ENCODE results near the gene NEK10. TPM values are rescaled to one million over a fixed set of nuclear protein-coding genes. Genes with fewer than 3 reads are reported as not detected.

The NEK10 gene
- total RNA-seq, 1 donor from 2014 or later, result 1.4 TPM

DNA sequence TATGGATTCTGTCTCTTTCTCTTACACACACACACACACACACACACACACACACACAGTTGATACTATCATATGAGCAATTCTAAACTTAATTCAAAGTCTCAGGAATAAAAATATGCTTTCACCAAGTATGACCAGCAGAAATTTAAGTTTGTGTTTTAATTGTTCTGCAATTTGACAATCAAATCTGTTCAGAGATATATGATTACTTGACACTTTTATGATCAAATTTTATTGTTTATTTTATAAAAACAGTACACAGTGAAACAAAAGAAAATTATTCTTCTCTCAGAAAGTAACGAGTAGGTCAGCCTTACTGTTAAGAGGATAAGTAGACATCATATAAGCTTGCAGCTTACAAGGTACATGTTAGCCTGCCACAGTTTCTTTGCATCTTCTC lies 114.3 kb downstream of the NEK10 start:
- intact Hi-C loops (cut with micrococcal nuclease), result loop anchor here (1.0 kb wide), 1 partner anchor 121 kb away; no protein-coding TSS in a partner anchor

DNA sequence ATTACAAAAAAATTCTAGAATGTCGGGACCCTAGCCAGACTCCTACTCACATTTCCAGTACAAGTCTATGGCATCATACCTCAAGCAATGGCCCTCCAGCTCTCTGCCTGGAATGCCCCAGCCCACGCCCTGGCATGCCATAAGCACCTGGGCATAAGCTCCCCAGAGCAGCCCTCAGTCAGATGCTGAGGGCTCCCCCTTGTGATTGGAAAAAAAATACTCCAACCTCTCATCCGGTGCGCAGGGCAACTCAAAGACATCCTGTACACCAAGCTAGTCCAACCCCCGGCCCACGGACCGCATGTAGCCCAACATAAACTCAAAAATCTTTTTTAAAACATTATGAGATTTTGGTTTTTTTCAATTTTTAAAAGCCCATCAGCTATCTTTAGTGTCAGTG lies 115.4 kb downstream of the NEK10 start:
- intact Hi-C loops (cut with micrococcal nuclease), result loop anchor here (1.0 kb wide), 1 partner anchor 120 kb away; no protein-coding TSS in a partner anchor

DNA sequence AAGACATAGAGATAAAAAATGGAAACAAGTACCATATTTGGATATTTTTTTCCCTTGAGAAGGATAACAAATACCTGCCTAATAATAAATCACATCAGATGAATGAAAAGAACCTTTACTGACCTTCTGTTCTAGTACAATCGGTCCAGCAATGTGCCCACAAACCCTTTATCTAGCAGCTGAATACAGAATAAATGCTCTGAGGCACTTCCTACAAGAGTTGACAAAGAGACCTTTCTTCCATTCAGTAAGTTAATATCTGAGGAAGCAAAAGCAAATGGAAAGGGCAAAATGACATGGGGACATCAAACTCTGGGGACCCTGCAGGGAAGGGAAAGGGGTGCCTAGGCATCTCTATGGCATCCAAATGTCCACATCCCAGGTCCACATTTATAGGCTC lies 115.8 kb downstream of the NEK10 start:
- intact Hi-C loops (cut with micrococcal nuclease), result no loop called here

DNA sequence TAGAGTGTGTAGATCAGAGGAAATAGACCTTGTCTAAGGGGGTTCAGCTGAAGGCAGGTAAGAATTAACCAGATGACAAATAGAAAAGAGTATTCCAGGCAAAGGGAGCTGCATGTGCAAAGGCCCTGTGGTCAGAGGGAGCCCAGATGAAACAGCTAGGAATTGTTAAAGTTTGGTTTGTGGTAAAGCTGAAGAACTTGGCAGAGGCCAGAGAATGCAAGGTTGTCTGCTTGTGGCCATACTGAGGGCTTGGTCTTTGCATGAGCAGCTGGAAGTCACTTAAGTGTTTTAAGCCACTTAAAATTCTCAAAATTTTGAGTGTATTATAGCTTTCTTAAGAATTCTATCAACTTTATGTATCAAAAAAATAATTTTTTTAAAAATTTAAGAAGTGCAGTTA lies 116.5 kb downstream of the NEK10 start:
- intact Hi-C loops (cut with micrococcal nuclease), result no loop called here

DNA sequence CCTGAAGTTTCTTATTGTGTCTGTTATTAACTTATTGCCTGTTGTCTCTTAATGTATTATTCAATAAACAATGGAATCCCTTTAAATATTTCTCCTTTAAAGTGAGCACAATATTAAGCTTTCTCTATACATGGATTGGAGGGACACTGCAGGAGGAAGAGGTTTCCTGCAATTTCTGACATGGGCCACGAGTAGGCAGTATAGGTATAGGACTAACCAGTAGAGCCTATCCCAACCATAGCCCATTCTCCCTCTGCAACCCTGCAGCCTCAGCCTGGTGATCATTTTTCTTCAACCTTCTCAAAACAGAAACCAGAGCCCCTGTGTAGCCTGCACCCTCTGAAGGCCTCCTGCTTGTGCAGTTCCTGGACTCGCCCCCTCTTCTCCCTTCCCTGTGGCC lies 124.8 kb downstream of the NEK10 start:
- intact Hi-C loops (cut with micrococcal nuclease), result no loop called here

DNA sequence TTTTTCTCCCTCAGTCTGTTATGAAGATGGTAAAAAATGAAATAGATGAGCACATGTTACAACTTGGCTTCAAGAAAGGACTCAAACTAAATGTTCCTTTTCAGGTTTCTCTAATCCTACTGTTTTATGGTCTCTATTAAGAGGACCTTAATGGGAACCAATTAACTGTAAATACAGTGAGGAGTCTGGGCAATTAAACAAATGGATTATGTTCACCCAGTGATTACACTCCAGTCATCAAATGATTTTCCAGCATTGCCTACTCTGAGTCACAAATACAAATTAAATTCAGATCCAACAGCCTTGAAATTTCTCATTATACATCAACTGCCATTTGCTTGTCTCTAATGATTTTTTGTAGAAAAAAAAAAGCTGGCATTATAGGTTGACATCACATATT lies 129.2 kb downstream of the NEK10 start:
- intact Hi-C loops (cut with micrococcal nuclease), result no loop called here

DNA sequence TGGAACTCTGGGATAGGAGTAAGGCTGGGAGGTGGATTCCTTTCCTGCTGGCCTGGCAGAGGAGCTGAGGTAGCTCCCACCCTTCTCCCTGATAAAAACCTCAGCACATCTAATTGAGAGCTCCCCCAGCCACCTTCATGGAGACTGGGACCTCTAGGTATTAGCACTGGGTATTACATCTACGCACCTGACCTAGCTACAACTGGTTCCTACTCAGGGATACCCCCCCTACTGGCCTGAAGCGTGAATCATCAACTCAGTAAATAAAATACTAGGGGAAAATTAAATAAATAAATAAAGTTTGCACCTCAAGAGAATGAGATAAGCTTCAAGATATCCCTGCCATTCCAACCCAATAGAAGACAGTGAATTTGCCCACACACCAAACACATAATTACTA lies 140.4 kb downstream of the NEK10 start:
- intact Hi-C loops (cut with micrococcal nuclease), result no loop called here

DNA sequence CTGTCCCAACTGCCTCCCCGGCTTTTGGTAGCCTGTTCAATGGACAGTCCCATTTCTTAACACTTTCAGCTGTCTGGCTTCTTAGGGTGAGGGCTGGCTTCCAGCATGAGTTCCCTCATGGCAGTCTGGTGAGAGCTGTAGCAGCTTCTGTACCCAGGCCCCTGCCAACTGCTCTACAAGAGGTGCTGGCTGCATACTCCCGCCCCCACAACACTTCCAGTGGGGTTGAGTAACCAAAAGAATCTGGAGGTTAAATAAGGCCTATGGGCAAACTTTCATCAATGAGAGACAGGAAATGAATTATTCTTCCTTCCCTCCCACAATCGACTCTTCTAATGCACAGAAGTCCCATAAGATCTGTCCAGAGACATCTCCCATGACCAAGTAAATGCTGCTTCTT lies 145.0 kb downstream of the NEK10 start:
- intact Hi-C loops (cut with micrococcal nuclease), result no loop called here

DNA sequence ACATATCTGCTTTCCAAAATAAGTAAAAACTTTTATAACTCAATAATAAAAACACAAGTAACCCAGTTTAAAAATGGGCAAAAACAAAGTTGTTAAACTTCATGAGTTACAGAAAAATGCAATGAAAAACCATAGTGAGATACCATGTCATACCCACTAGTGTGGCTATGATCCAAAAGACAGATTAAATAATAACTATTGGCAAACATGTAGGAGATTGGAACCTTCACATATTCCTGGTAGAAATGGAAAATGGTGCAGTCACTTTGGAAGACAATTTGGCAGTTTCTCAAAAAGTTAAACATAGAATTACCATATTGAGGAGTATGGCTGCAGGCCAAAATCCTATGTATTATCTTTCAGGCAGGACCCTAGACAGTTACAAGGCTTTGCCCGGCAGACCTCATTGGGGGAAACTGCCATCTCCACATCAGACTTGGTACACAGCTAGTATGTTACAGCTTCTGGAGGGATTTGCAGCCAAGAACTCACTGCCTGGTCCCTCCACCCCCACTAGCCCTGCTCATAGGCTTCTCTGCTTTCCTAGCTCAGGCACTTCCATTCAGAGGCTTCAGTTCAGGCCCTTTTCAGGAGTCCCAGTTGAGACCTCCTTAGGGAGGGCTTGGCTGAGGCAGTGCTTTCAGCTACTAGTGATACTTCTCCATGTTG lies 147.8 kb downstream of the NEK10 start:
- intact Hi-C loops (cut with micrococcal nuclease), result no loop called here

DNA sequence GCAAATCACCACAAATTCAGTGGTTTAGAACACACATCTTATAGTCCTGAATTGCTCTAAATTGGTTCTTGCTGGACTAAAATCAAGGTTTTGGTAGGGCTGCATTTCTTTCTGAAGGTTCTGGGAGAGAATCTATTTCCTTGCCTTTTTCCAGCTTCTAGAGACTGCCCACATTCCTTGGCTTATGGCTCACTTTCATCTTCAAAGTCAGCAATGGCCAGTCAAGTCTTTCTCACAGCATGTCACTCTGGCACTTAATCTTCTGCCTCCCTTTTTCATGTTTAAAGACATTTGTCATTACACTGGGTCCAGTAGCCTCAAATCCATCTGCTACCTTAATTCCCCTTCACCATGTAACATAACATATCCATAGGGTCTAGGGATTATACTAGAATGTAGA lies 149.0 kb downstream of the NEK10 start:
- intact Hi-C loops (cut with micrococcal nuclease), result no loop called here

DNA sequence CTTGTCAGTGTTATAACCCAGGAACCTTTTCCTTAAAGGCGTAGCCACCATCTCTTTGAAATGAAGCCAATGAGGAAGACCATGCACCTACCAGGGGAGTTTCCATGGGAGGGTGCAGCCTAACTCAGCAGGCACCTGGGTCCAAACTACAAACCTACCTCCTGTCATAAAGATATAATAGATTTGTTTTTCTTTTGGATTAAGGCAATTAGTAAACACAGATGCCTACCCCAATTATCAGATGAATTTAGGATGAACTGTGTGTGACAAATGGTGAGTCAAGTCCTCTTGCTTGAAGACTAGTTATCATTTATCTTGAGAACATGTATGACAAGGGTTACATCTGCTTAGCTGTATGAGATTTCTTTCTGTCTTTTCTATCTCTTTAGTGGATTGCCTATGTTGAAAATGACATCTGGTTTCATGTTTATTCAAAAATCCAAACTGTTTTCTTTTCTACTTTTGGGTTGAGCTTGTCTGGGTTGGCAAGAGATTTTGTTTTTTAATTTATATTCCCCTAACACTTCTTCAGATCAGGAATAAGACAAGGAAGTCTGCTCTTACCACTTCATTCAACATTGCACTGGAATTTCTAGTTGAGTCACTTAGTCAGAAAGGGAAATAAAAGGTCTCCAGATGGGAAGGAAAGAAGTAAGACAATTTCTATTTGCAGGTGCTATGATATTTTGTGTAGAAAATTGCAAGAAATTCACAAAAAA lies 149.9 kb downstream of the NEK10 start:
- intact Hi-C loops (cut with micrococcal nuclease), result no loop called here

DNA sequence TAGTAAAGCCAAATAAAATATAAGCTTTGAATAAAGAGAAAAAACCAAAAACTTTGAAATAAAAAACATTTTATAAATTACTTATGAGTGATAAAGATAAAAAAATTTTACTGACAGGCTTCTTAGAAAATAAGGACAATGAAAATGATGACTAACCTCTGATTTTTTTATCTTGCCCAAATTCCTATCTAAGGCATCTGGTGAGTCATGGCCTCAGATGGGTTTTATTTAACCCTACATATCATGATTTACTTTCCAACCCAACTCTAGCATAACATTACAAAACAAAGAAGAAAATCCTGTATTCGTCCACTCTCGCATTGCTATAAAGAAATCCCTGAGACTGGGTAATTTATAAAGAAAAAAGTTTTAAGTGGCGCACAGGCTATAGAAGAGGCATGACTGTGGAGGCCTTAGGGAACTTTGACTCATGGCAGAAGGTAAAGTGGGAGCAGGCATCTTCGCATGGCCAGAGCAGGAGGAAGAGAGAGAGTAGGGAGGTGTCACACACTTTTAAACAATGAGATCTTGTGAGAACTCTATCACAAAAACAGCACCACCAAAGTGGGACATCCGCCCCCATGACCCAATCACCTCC lies 152.1 kb downstream of the NEK10 start:
- intact Hi-C loops (cut with micrococcal nuclease), result no loop called here

DNA sequence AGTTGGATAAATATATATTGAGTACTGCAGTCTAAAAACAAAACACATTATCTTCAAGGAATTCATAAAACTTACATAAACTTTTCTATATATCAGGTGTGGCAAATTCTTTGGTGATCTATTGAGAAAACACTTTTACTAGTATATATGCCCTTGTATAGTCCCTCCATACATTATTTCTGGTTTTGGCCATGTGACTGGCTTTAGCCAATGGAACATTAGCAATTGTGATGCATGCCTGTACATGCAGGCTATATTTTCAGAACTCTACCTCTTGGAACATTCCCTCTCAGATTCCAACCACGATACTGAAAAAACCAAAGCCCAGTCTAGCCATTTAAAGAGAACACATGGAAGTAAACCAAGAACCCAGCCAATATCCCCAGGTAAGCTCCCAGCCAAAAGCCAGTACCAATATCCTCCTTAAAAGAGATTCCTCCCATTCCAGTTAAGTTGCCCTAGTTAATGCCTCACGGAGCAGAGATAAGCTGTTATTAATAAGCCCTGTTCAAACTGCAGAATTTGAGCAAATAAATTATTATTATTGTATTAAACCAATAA lies 152.8 kb downstream of the NEK10 start:
- intact Hi-C loops (cut with micrococcal nuclease), result no loop called here

DNA sequence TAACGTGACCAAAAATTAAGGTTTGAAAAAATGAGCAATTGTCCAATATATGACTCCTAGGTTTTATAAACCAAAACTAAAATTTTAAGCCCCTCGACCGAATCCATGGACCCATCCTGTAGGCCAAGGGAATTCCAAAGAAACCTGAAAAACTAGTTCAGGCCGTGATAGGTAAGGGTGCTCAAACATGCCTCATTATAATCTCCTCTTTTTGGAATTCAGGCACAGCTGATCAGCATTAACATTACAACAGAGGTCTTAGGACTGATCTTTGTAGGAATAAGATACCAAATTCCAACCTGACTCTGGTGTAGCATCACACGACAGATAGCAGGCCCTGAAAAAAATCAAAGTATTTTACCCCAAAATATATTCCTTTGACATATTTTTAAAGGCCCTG lies 155.7 kb downstream of the NEK10 start:
- intact Hi-C loops (cut with micrococcal nuclease), result no loop called here

DNA sequence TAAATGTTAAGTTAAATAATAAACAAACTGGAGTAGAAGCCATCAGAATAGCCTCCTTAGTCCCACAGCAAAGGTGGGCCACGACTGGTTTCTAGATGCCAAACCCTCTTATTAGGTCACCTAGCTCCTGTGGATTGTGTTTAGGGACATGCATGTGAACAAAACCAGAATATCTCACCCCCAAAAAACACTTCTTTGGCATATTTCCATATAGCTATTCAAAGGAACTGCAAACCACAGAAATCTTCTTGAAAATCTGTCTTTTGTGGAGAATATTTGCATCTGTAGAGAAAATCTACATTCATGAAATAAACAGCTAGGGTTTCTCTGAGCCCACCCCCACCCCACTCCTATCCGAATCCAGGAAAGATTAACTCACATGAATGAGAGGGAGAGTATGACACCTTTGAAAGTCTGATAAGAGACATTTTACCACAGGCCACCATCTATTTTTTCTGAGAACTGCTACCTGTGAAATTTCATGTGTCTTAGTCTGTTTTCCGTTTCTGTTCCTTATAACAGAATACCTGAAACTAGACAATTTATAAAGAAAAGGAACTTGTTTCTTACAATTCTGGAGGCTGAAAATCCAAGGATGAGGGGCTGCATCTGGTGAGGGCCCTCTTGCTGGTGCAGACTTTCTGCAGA lies 159.4 kb downstream of the NEK10 start:
- intact Hi-C loops (cut with micrococcal nuclease), result no loop called here

DNA sequence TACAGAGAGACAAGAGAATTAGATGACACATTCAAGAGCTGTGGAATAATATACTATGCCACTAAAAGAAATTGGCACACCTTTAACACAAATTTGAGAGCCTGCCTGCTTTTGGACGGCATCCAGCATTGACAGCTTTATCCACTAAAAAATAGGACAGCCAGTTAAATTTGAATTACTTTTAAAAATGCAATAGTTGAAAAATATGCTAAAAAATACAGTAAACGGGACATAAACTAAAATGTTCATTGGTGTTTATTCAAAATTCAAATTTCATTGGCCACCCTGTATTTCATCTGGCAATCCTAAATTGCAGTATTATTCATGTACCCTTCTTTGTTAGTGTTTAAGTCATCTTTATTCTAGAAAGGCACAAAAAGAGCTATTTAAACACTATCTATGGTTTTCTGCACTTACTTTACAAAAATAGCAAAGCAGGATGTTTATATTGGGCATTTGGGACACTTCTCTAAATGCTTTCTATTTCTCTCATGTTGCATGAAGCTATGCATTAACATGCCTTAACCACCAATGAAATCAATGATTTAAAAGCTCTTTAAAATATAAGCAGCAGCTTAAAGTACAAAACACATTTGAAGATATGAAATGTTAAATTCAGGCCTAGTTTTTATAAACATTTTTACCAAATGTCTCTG lies 160.1 kb downstream of the NEK10 start:
- intact Hi-C loops (cut with micrococcal nuclease), result no loop called here

DNA sequence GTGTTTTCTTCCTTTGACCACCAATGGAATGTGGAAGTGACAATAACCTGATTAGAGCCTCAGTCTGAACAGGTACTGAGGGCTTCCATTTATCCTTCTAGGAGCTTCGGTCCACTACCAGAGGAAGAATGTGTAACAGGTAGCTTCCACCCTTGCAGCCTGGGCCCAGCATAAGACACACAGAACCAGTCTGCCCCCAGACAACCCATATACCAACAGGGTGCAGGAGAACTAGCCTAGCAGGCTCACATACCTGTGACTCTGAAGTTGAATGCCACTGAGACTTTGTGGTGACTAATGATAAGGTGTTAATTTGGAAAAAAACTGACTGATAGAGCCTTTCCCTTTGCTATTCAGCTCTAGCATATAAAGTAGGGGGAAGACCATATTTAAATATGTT lies 166.2 kb downstream of the NEK10 start:
- intact Hi-C loops (cut with micrococcal nuclease), result no loop called here

DNA sequence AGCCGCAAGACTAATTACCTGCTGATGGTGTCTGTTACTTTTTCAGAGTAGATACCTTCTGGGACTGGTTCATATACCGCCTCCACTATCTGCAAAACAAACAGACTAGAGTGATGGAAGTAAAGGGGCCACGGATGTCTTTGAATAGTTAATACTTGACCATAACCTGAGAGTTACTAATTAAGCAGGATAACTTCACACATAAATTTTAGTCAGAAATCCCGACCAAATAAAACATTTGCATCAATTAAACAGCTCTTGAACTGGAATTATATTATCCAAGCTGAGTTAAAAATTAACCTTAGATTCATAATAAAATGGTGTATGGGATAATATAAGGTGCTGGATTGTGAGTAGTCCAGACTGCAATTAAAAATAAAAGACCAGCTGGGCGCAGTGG lies 167.7 kb downstream of the NEK10 start:
- intact Hi-C loops (cut with micrococcal nuclease), result no loop called here

DNA sequence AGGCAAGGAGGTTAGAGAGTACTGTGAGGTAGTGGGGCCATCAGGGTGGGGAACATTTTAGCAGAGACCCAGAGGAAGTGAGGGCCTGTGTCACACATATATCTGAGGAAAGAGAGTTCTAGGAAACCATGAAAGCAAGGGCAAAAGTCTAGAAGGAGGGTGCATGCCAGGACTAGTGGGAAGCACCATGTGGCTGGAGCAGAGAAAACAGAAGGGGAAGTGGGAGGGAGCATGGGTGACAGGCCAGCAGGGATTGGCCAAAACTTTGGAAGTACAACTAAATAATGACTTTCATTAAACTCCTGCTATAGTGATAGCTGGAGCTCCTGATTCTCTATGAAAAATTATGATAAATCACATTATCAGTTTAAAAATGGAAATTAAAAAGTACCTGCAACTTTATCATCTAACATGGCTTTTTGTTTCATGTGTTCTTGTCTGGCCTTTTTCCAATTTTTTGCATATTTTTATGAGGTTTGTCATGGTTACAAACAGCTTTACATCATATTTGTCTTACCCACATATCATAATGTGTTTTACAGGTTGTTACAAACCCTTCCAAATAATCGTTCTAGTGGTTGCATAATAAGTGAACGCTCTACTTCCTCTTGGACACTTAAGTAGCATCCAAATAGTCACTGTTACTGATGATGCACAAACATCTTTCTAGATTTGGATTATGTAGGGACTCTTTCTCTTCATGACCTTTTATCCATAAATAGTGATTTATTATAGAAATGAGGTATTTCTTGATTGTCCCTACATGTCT lies 168.3 kb downstream of the NEK10 start:
- intact Hi-C loops (cut with micrococcal nuclease), result no loop called here

DNA sequence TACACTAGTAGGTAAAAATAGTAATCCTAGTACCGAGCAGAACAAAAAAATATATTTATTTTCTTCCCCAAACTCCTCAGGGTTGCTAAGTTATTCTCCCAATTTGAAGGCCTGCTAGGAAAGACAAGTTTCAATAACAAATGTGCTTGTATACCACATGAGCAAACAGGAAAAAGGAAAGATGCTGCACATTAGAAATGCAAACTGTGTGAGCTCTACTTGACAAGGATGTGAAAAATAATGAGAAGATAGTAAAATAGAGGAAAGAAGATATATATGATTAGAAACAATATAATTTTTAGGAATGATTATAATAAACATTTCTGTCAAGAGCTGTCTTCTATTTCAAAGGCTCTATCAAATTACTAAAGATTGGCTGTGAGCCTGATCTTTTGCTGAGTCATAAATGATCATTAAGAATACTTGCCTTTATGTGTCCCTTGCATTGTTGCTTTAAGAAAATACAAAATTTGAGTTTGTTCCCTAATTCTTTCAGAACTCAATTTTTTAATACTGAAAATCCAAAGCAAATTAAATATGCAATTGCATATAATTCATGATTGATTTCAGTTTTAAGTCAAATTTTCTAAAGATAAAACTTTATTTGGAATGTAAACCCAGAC lies 174.2 kb downstream of the NEK10 start:
- intact Hi-C loops (cut with micrococcal nuclease), result no loop called here

Measured in T-helper 1 cell treated with Interleukin-12 subunit alpha and Interleukin-12 subunit beta and Interleukin-4 antibody, amounts not matched to agents 30 ng/mL and 1 ng/mL, for 36 hours (primary cell).